Ovary (tissue), 3 donors: Measurements from ENCODE around the gene IGSF9.

ENCODE experiments used
- CTCF ChIP-seq, 3 donors: fragments of 450-650 bp in 2 of 3; fragments of 200-600 bp in 1 of 3; IDR thresholded peaks; one replicate each; pipeline versions ENCODE4 v1.5.1 to v1.8.0; 2016 to 2022; ENCODE audit warnings: antibody characterized with exemption in 3 of 3, mild to moderate bottlenecking in 1 of 3
- EP300 ChIP-seq: sonication (generic); formaldehyde crosslinking; IDR thresholded peaks from one replicate; pipeline ENCODE4 v1.6.1; 2017; ENCODE audit warnings: antibody characterized with exemption
- POLR2A ChIP-seq: fragments of 450-650 bp; IDR thresholded peaks from one replicate; pipeline ENCODE4 v1.6.1; 2017; ENCODE audit warnings: antibody characterized with exemption, mild to moderate bottlenecking, moderate library complexity
- donor health status: DM: no; HTN: no; CAD: no.

GRCh38 chr1:159943908-159944622 is 1.3 kb downstream of the IGSF9 start:
- TF ChIP-seq POLR2A (no peak), CTCF (IDR thresholded peaks at IDR 0.05) (no peak), EP300 (no peak)
